Skeletal muscle tissue (tissue), 4 donors: ENCODE results near the gene SMU1. TPM values are rescaled to one million over a fixed set of nuclear protein-coding genes. Genes with fewer than 3 reads are reported as not detected.
"Not testable (repeated sequence)": the region's sequence is repeated elsewhere in the genome, so short reads cannot be mapped to it uniquely, and the experiment has no call there.

Source experiments
- H3K27ac ChIP-seq: one replicate; pipeline ENCODE4 v1.7.0; 2013; ENCODE audit warnings: mild to moderate bottlenecking, low read depth, low read length, inconsistent platforms
- H3K27me3 ChIP-seq, 3 donors: one replicate each; pipeline ENCODE4 v1.7.0; 2013; ENCODE audit warnings: low read length in 3 of 3; ENCODE audit not compliant: control insufficient read depth in 3 of 3, insufficient read depth in 3 of 3
- H3K36me3 ChIP-seq, 3 donors: one replicate each; pipeline ENCODE4 v1.7.0; 2013; ENCODE audit warnings: low read length in 3 of 3; ENCODE audit not compliant: control insufficient read depth in 3 of 3, insufficient read depth in 3 of 3
- H3K4me1 ChIP-seq, 3 donors: one replicate each; pipeline ENCODE4 v1.7.0; 2013; ENCODE audit warnings: low read length in 3 of 3, mild to moderate bottlenecking in 3 of 3; ENCODE audit not compliant: control insufficient read depth in 3 of 3, insufficient read depth in 3 of 3
- H3K4me3 ChIP-seq, 3 donors: one replicate each; pipeline ENCODE4 v1.7.0; 2013; ENCODE audit warnings: low read length in 3 of 3
- H3K9ac ChIP-seq, 3 donors: one replicate each; pipeline ENCODE4 v1.7.0; 2013; ENCODE audit warnings: low read length in 3 of 3, mild to moderate bottlenecking in 3 of 3, moderate library complexity in 2 of 3, low read depth in 1 of 3
- H3K9me3 ChIP-seq, 3 donors: one replicate each; pipeline ENCODE4 v1.7.0; 2013; ENCODE audit warnings: low read length in 3 of 3; ENCODE audit not compliant: control insufficient read depth in 3 of 3
- total RNA-seq: library from RNA; depleted of rRNA; stranded (reverse); fragments of >200 nt; gene quantifications from one replicate; pipeline ENCODE4 v1.2.3, GENCODE V29; 2014
- donor health status: Osteomylitis.

SMU1 gene
- total RNA-seq, 1 donor from 2014 or later, result 30.3 TPM

GRCh38 chr9:33097192-33097591, 20.7 kb upstream of the SMU1 start:
- Histone ChIP-seq H3K27ac (no peak overlapping the region), H3K27me3 (no peaks in the 10 kb centered on the region), H3K4me3 (no peak overlapping the region), H3K9me3 (no peaks in the 10 kb centered on the region), H3K36me3 (no peaks in the 10 kb centered on the region), H3K4me1 (peaks cover 11% of the 10 kb centered on the region in 3 donors), H3K9ac (no peak overlapping the region)

GRCh38 chr9:33092634-33093033, 16.2 kb upstream of the SMU1 start:
- H3K36me3 ChIP-seq, result no peaks in the 10 kb centered on the region
- H3K4me1 ChIP-seq, result no peaks in the 10 kb centered on the region
- H3K27me3 ChIP-seq, result no peaks in the 10 kb centered on the region
- H3K9me3 ChIP-seq, result no peaks in the 10 kb centered on the region
- H3K27ac ChIP-seq, result no peak overlapping the region
- H3K9ac ChIP-seq, result no peak overlapping the region
- H3K4me3 ChIP-seq, result no peak overlapping the region

- not testable (repeated sequence) for H3K27ac ChIP-seq, H3K9me3 ChIP-seq, H3K27me3 ChIP-seq
These were observed 9.2 kb upstream of the SMU1 start for GRCh38 chr9:33085672-33086071.

GRCh38 chr9:33082538-33083326, 6.3 kb upstream of the SMU1 start:
- H3K27me3 ChIP-seq, result no peaks in the 10 kb centered on the region
- no peak overlapping the region for H3K4me3 ChIP-seq
- peaks cover 11 to 17% (median 15%) of the 10 kb centered on the region in 3 donors for H3K4me1 ChIP-seq
- no peak overlapping the region for H3K9ac ChIP-seq
- no peaks in the 10 kb centered on the region for H3K36me3 ChIP-seq
- no peak overlapping the region for H3K27ac ChIP-seq
- no peaks in the 10 kb centered on the region for H3K9me3 ChIP-seq

More at GRCh38 chr9:33085672-33086071, 9.2 kb upstream of the SMU1 start:
- H3K36me3 ChIP-seq, H3K4me3 ChIP-seq, H3K9ac ChIP-seq: not testable (repeated sequence)
- peaks cover 10 to 17% (median 13%) of the 10 kb centered on the region in 3 donors for H3K4me1 ChIP-seq

- Histone ChIP-seq H3K27ac (no peak overlapping the region), H3K4me3 (no peak overlapping the region), H3K36me3 (no peaks in the 10 kb centered on the region)
These were observed 5.7 kb upstream of the SMU1 start for GRCh38 chr9:33082128-33082527.

GRCh38 chr9:33081128-33081851, 4.8 kb upstream of the SMU1 start:
- H3K27ac ChIP-seq, result peak overlapping the region; percentile 42
- peaks cover 0 to under 1% (median 0%) of the 10 kb centered on the region in 3 donors for H3K36me3 ChIP-seq
- H3K4me1 ChIP-seq, result peaks cover 13 to 17% (median 15%) of the 10 kb centered on the region in 3 donors
- no peaks in the 10 kb centered on the region for H3K9me3 ChIP-seq
- H3K27me3 ChIP-seq, result no peaks in the 10 kb centered on the region
- peak overlapping the region; percentile 2 to 28 (median 8) for H3K9ac ChIP-seq
- no peak overlapping the region for H3K4me3 ChIP-seq

More at GRCh38 chr9:33082128-33082527, 5.7 kb upstream of the SMU1 start:
- no peaks in the 10 kb centered on the region for H3K27me3 ChIP-seq
- peak overlapping the region in 1 of 3 donors; percentile 33 for H3K9ac ChIP-seq
- peaks cover 11 to 17% (median 15%) of the 10 kb centered on the region in 3 donors for H3K4me1 ChIP-seq
- no peaks in the 10 kb centered on the region for H3K9me3 ChIP-seq

GRCh38 chr9:33080534-33080933, 4.1 kb upstream of the SMU1 start:
- Histone ChIP-seq H3K9me3 (no peaks in the 10 kb centered on the region), H3K4me1 (peaks cover 20 to 24% (median 20%) of the 10 kb centered on the region in 3 donors), H3K27me3 (no peaks in the 10 kb centered on the region), H3K9ac (peak overlapping the region in 1 of 3 donors; percentile 8), H3K27ac (peak overlapping the region; percentile 42), H3K4me3 (no peak overlapping the region), H3K36me3 (peaks cover 0 to 2% (median 0%) of the 10 kb centered on the region in 3 donors)

- Histone ChIP-seq H3K36me3 (peaks cover 32 to 56% (median 51%) of the 10 kb centered on the region in 3 donors), H3K4me3 (no peak overlapping the region), H3K27me3 (no peaks in the 10 kb centered on the region), H3K4me1 (no peaks in the 10 kb centered on the region), H3K9ac (no peak overlapping the region), H3K27ac (no peak overlapping the region), H3K9me3 (no peaks in the 10 kb centered on the region)
These were observed 7.5 kb downstream of the SMU1 start for GRCh38 chr9:33068991-33069390.

- Histone ChIP-seq H3K4me3 (no peak overlapping the region), H3K9me3 (no peaks in the 10 kb centered on the region), H3K27me3 (no peaks in the 10 kb centered on the region), H3K9ac (no peak overlapping the region), H3K36me3 (peaks cover 25 to 56% (median 56%) of the 10 kb centered on the region in 3 donors), H3K4me1 (no peaks in the 10 kb centered on the region), H3K27ac (peak overlapping the region; percentile 13)
These were observed 11.1 kb downstream of the SMU1 start for GRCh38 chr9:33065157-33066076.
